Measurements from ENCODE around the gene RBMS1.
A peak's percentile ranks its signal among the peaks of the same experiment; 100 is the strongest.
"Not testable (repeated sequence)": the region's sequence is repeated elsewhere in the genome, so short reads cannot be mapped to it uniquely, and the experiment has no call there.

RBMS1 gene

GRCh38 chr2:160437273-160437672 is 56.3 kb downstream of the RBMS1 start:
- Mint-ChIP-seq H3K4me1 (peaks cover 56% of the 10 kb centered on the region), H3K36me3 (peaks cover 9% of the 10 kb centered on the region), H3K27ac (no peak overlapping the region), H3K9me3 (peaks cover 4% of the 10 kb centered on the region), H3K27me3 (no peaks in the 10 kb centered on the region), H3K4me3 (no peak overlapping the region)

- Mint-ChIP-seq H3K4me3 (no peak overlapping the region), H3K27ac (no peak overlapping the region), H3K9me3 (no peaks in the 10 kb centered on the region), H3K4me1 (peaks cover 71% of the 10 kb centered on the region), H3K36me3 (peaks cover 15% of the 10 kb centered on the region), H3K27me3 (no peaks in the 10 kb centered on the region)
These were observed 59.2 kb downstream of the RBMS1 start for GRCh38 chr2:160434254-160434948.

- Mint-ChIP-seq H3K4me1 (peaks cover 79% of the 10 kb centered on the region), H3K9me3 (no peaks in the 10 kb centered on the region), H3K27me3 (no peaks in the 10 kb centered on the region), H3K36me3 (peaks cover 15% of the 10 kb centered on the region), H3K27ac (no peak overlapping the region), H3K4me3 (no peak overlapping the region)
These were observed 60.0 kb downstream of the RBMS1 start for GRCh38 chr2:160433466-160434140.

GRCh38 chr2:160432633-160433032 is 61.0 kb downstream of the RBMS1 start:
- no peak overlapping the region for H3K27ac Mint-ChIP-seq
- no peaks in the 10 kb centered on the region for H3K27me3 Mint-ChIP-seq
- H3K4me1 Mint-ChIP-seq, result peaks cover 82% of the 10 kb centered on the region
- no peaks in the 10 kb centered on the region for H3K9me3 Mint-ChIP-seq
- peaks cover 15% of the 10 kb centered on the region for H3K36me3 Mint-ChIP-seq
- no peak overlapping the region for H3K4me3 Mint-ChIP-seq

- H3K4me1 Mint-ChIP-seq, result peaks cover 86% of the 10 kb centered on the region
- H3K9me3 Mint-ChIP-seq, result no peaks in the 10 kb centered on the region
- H3K4me3 Mint-ChIP-seq, result no peak overlapping the region
- no peaks in the 10 kb centered on the region for H3K27me3 Mint-ChIP-seq
- H3K36me3 Mint-ChIP-seq, result peaks cover 14% of the 10 kb centered on the region
- peak overlapping the region; percentile 47 for H3K27ac Mint-ChIP-seq
These were observed 62.2 kb downstream of the RBMS1 start for GRCh38 chr2:160431441-160431840.

- Mint-ChIP-seq H3K9me3 (no peaks in the 10 kb centered on the region), H3K27ac (peak overlapping the region; percentile 94), H3K27me3 (no peaks in the 10 kb centered on the region), H3K4me3 (peak overlapping the region; percentile 57), H3K36me3 (peaks cover 16% of the 10 kb centered on the region), H3K4me1 (peaks cover 86% of the 10 kb centered on the region)
These were observed 63.6 kb downstream of the RBMS1 start for GRCh38 chr2:160430001-160430344.

- H3K27me3 Mint-ChIP-seq, result no peaks in the 10 kb centered on the region
- peak overlapping the region; percentile 94 for H3K27ac Mint-ChIP-seq
- peaks cover 16% of the 10 kb centered on the region for H3K36me3 Mint-ChIP-seq
- H3K9me3 Mint-ChIP-seq, result no peaks in the 10 kb centered on the region
- peaks cover 82% of the 10 kb centered on the region for H3K4me1 Mint-ChIP-seq
- H3K4me3 Mint-ChIP-seq, result peak overlapping the region; percentile 65
These were observed 64.2 kb downstream of the RBMS1 start for GRCh38 chr2:160429248-160430000.

GRCh38 chr2:160428405-160428763 is 65.2 kb downstream of the RBMS1 start:
- H3K4me3 Mint-ChIP-seq, result peak overlapping the region; percentile 92
- H3K9me3 Mint-ChIP-seq, result no peaks in the 10 kb centered on the region
- no peaks in the 10 kb centered on the region for H3K27me3 Mint-ChIP-seq
- peaks cover 16% of the 10 kb centered on the region for H3K36me3 Mint-ChIP-seq
- peaks cover 80% of the 10 kb centered on the region for H3K4me1 Mint-ChIP-seq
- peak overlapping the region; percentile 99 for H3K27ac Mint-ChIP-seq

GRCh38 chr2:160427629-160428404 is 65.8 kb downstream of the RBMS1 start:
- peak overlapping the region; percentile 99 for H3K27ac Mint-ChIP-seq
- H3K4me1 Mint-ChIP-seq, result peaks cover 80% of the 10 kb centered on the region

GRCh38 chr2:160426604-160427003 is 67.0 kb downstream of the RBMS1 start:
- Mint-ChIP-seq H3K36me3 (peaks cover 18% of the 10 kb centered on the region), H3K9me3 (no peaks in the 10 kb centered on the region), H3K27me3 (no peaks in the 10 kb centered on the region), H3K27ac (peak overlapping the region; percentile 94), H3K4me3 (no peak overlapping the region), H3K4me1 (peaks cover 80% of the 10 kb centered on the region)

More at GRCh38 chr2:160427629-160428404, 65.8 kb downstream of the RBMS1 start:
- Mint-ChIP-seq H3K27me3 (no peaks in the 10 kb centered on the region), H3K9me3 (no peaks in the 10 kb centered on the region), H3K36me3 (peaks cover 18% of the 10 kb centered on the region), H3K4me3 (peak overlapping the region; percentile 92)

GRCh38 chr2:160425434-160426151 is 68.0 kb downstream of the RBMS1 start:
- H3K4me1 Mint-ChIP-seq, result peaks cover 78% of the 10 kb centered on the region
- no peaks in the 10 kb centered on the region for H3K27me3 Mint-ChIP-seq
- H3K27ac Mint-ChIP-seq, result peak overlapping the region; percentile 7
- H3K4me3 Mint-ChIP-seq, result peak overlapping the region; percentile 39
- no peaks in the 10 kb centered on the region for H3K9me3 Mint-ChIP-seq
- peaks cover 13% of the 10 kb centered on the region for H3K36me3 Mint-ChIP-seq

- H3K27ac Mint-ChIP-seq, result peak overlapping the region; percentile 83
- peak overlapping the region; percentile 2 for H3K4me3 Mint-ChIP-seq
- peaks cover 7% of the 10 kb centered on the region for H3K36me3 Mint-ChIP-seq
- peaks cover 80% of the 10 kb centered on the region for H3K4me1 Mint-ChIP-seq
- no peaks in the 10 kb centered on the region for H3K9me3 Mint-ChIP-seq
- H3K27me3 Mint-ChIP-seq, result no peaks in the 10 kb centered on the region
These were observed 70.5 kb downstream of the RBMS1 start for GRCh38 chr2:160423126-160423525.

GRCh38 chr2:160421646-160422501 is 71.7 kb downstream of the RBMS1 start:
- peaks cover 80% of the 10 kb centered on the region for H3K4me1 Mint-ChIP-seq

GRCh38 chr2:160420711-160421110 is 72.9 kb downstream of the RBMS1 start:
- Mint-ChIP-seq H3K4me3 (no peak overlapping the region), H3K4me1 (peaks cover 82% of the 10 kb centered on the region), H3K9me3 (no peaks in the 10 kb centered on the region), H3K27ac (peak overlapping the region; percentile 92), H3K27me3 (no peaks in the 10 kb centered on the region), H3K36me3 (peaks cover 4% of the 10 kb centered on the region)

More at GRCh38 chr2:160421646-160422501, 71.7 kb downstream of the RBMS1 start:
- not testable (repeated sequence) for H3K27me3 Mint-ChIP-seq, H3K36me3 Mint-ChIP-seq, H3K9me3 Mint-ChIP-seq
- peak overlapping the region; percentile 83 for H3K27ac Mint-ChIP-seq
- H3K4me3 Mint-ChIP-seq, result peak overlapping the region; percentile 62
